ENCODE measurements around the gene DEFB132. TPM values are rescaled to one million over a fixed set of nuclear protein-coding genes. Genes with fewer than 3 reads are reported as not detected.
A peak's percentile ranks its signal among the peaks of the same experiment; 100 is the strongest.

Gene DEFB132
- total RNA-seq, 1 donor from 2014 or later: not detected

DNA sequence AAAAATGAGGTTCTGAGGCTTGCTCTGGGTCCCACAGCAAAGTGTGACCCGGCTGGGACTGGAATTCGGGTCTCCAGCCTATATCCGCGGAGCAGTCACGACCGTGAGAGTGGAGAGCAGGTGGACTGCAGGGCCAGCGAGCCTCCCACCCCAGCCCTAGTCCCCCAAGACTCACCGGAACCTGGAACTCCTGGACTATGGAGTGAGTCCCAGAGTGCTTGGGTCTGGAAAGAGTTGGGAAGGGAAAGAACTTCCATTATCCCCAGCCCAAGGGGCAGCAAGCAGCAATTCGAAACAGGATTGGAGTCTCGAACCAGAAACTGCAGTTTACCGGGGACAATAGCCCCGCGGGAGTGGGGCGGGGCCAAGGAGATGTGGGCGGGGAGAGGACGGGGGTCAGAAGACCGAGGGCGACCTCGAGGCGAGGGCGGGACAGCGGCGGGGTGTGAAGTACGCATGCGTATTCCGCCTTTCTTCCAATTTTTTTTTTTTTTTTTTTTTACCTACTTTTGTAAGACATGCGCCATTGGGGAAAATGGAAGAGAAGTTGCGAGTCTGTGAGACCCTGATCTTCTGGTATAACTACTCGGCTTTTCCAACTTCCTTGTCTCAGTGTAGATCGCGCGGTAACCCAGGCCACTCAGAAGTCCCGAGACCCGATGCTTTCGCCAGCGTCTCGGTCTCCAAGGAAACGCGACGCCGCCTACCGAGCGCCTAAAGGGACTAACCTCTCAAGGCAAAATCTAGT is 32.7 kb downstream of the DEFB132 start, which contains the start of gene C20orf96:
TSS of gene C20orf96 (minus strand) at position 667 of the 748 bp plus-strand sequence. CDS start at position 527, 140 bp downstream.
- peak; percentile 98 for ATAC-seq
- intact Hi-C loops (cut with micrococcal nuclease): no loop called here
- DNase-seq: peak; percentile 95

- intact Hi-C loops (cut with micrococcal nuclease): no loop called here
- ATAC-seq: no peak
- no peak for DNase-seq
Observed at GRCh38 chr20:294602-295001, 37.1 kb downstream of the DEFB132 start.

- ATAC-seq (no peak), DNase-seq (no peak)
- intact Hi-C loops (cut with micrococcal nuclease): no loop called here
Observed at GRCh38 chr20:295804-296203, 38.3 kb downstream of the DEFB132 start.

DNA sequence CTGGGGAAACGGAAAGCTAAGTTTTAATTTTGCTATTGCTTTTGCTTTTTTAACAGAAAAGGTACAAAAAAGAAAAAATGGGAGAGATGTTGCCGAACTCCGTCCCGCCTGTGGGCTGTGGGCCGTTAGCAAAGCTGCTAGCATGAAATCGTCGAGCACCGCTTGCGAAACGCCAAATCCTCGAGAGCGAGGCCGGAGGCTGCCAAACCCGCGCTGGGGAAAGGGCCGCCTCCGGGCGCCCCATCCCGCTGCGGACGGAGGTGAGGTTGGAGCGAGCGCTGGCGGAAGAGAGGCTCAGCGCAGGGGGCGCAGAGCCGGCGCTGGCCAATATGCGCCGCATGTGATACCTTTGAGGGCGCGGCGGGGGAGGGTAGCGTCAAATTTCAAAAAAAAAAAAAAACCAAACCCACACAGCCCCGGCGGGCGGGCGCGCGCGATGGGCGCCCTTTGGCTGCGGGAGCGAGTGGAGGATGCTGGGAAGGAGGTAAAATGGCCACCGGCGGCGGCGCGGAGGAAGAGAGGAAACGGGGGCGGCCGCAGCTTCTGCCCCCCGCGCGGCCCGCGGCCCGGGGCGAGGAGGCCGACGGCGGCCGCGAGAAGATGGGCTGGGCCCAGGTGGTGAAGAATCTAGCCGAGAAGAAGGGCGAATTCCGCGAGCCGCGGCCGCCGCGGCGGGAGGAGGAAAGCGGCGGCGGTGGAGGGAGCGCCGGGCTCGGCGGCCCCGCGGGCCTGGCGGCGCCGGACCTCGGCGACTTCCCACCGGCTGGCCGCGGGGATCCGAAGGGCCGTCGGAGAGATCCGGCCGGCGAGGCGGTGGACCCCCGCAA is 39.8 kb downstream of the DEFB132 start, which contains the start of gene ZCCHC3:
TSS of gene ZCCHC3 (plus strand) at position 473 of the 827 bp plus-strand sequence. CDS start at position 490, 17 bp downstream.
- DNase-seq: peak; percentile 93
- intact Hi-C loops (cut with micrococcal nuclease): no loop called here
- peak; percentile 93 for ATAC-seq

GRCh38 chr20:297925-298775 is 40.6 kb downstream of the DEFB132 start:
- intact Hi-C loops (cut with micrococcal nuclease): no loop called here
- DNase-seq (peak; percentile 78), ATAC-seq (peak; percentile 50)

DNA sequence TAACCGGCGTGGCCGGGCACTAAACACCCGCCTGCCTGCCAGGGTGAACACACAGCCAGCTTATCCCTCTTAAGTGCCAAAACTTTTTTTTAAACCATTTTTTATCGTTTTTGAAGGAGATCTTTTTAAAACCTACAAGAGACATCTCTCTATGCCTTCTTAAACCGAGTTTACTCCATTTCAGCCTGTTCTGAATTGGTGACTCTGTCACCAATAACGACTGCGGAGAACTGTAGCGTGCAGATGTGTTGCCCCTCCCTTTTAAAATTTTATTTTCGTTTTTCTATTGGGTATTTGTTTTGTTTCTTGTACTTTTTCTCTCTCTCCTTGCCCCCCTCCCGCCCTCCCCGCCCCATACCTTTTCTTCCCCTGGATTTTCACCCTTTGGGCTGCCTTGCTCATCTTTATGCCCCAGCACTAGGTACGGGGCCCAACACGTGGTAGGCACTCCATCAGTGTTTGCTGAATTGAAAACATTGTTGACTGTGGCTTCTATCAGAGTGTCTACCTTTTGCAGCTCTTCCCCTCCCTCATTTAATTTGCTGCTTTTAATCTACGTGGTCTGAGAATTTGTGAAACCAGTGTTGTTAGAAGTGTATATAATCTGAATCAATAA is 41.4 kb downstream of the DEFB132 start:
- DNase-seq (no peak), ATAC-seq (no peak)
- intact Hi-C loops (cut with micrococcal nuclease): no loop called here

DNA sequence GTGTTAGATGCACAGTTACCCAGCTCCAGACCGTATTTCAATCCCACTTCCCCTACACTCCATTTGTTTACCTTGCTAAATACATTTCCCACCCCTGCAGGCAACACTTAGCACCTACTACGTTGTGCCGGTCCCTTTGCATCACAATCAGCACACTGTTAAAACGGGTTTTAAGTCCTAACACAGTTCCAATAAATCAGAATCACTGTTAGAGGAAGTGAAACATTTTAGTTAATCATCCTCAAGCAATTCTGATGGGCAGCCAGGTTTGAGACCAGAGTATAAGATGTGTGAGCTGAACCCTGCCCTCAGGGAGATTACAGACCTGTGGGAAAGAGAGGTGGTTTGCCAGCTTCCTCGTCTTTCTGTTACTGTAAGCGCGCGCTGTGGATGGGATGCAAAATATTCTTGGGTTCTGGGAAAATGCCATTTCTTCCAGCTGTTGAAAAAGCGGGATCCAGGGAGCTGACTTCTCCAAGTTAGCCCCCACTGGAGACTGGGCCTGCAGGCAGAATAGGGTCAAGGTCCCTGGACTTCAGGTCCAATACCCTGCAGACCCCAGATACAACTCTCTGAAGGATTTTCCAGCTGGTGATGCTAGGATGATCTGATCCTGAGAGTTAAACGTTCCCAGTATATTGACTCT is 42.9 kb downstream of the DEFB132 start:
- intact Hi-C loops (cut with micrococcal nuclease): no loop called here
- no peak for ATAC-seq
- no peak for DNase-seq

- peak; percentile 10 for ATAC-seq
- intact Hi-C loops (cut with micrococcal nuclease): no loop called here
- no peak for DNase-seq
Observed at GRCh38 chr20:301886-302848, 44.6 kb downstream of the DEFB132 start.

DNA sequence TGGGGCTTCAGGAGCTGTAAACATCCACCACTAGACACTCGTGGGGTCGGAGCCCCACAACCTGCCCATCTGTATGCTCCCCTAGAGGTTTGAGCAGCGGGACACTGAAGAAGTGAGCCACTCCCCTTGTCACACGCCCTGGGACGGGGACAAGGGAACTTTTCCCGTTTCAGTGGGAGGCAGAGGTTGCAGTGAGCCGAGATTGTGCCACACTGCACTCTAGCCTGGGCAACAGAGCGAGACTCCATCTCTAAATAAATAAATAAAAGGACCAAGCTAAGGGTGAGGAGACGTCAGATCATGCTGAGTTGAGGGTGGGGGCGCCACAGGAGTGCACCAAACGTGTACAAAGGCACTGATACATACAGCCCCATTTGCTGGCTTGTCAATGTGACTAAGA is 48.2 kb downstream of the DEFB132 start:
- intact Hi-C loops (cut with micrococcal nuclease): no loop called here
- no peak for DNase-seq

DNA sequence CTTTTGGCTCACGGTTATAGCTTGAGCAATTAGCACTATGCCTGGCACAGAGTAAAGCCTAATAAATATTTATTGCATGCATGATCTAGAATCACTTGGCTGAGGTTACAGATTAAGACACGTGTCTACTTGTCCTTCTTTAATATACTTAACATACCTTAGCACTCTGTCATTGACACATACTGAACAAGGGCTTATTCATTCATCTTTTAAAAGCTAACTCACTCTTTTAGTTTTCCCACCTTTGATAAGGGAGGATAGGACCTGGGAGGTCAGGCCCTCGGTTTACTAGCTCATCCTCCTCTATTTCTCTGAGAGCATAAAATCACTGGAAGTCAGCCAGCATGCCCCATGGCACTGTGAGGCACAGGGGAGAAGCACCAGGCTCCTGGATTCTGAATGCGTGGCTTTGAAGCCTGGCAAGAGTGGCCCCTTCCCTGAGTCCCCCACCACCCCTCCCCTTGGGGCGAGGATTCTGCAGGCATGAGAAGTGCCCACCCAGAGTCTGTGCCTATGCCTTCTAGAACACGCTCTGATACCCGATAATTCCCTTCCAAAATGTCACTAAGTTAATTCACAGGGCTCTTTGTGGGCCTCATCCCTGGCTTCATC is 51.0 kb downstream of the DEFB132 start:
- intact Hi-C loops (cut with micrococcal nuclease): no loop called here
- ATAC-seq: no peak
- no peak for DNase-seq

More for the DNA sequence above, 48.2 kb downstream of the DEFB132 start:
- ATAC-seq: no peak

DNA sequence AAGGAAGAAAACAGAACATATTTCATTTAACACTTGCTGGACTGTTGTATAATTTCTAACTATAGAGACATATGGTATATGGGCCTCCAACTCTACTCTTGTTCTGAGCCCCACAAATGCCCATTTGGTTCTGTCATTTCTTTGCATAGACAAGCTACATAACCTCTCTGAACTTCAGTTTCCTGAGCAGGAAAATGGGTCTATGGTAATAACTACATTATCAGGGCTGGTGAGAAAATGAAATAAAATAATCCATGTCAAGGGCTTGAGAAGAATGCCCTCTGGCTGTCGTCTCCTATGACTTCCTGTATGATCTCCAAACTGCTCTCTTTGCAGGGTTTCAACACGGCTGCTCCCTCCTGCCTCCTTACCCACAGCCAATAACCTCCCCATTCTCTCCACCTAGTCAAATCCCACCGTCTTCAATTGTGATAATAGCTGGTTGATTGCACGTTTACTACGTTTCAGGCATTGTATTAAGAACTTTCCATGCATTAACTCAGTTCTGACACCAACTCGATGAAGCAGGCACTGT is 51.8 kb downstream of the DEFB132 start:
- ATAC-seq: peak; percentile 26
- intact Hi-C loops (cut with micrococcal nuclease): no loop called here
- DNase-seq: no peak

- ATAC-seq (peak; percentile 100), DNase-seq (peak; percentile 99)
- intact Hi-C loops (cut with micrococcal nuclease): no loop called here
Observed at GRCh38 chr20:309841-310644, 52.5 kb downstream of the DEFB132 start.

- intact Hi-C loops (cut with micrococcal nuclease): no loop called here
- ATAC-seq (no peak), DNase-seq (no peak)
Observed at GRCh38 chr20:310645-311044, 53.1 kb downstream of the DEFB132 start.

Measured in left ventricle myocardium superior (tissue), 1 donor.